HEK293T (cell line): Measurements from ENCODE around the gene ARAP1.

ENCODE experiments used
- CTCF ChIA-PET: fragments of 350-600 bp; formaldehyde crosslinking; extraction: SDS; loops from one replicate; lab custom pipeline; 2021; ENCODE audit warnings: antibody characterized with exemption, inconsistent platforms; lab: Yijun Ruan, JAX
- POLR2A ChIA-PET: fragments of 350-600 bp; formaldehyde crosslinking; extraction: SDS; loops from one replicate; lab custom pipeline; 2020; ENCODE audit warnings: antibody characterized with exemption, inconsistent platforms; lab: Yijun Ruan, JAX
- DNase-seq: peaks from one replicate; pipeline ENCODE4 v3.0.0; 2012; ENCODE audit warnings: mixed read lengths; ENCODE audit errors: extremely low spot score
- ARNT ChIP-seq: fragments of 450-650 bp; IDR thresholded peaks from 2 replicates; pipeline ENCODE4 v1.6.1; 2017; ENCODE audit warnings: mild to moderate bottlenecking
- BHLHE40 ChIP-seq: fragments of 450-650 bp; IDR thresholded peaks from 2 replicates; pipeline ENCODE4 v1.6.1; 2016; ENCODE audit warnings: mild to moderate bottlenecking, moderate library complexity, borderline replicate concordance
- CTBP1 ChIP-seq: fragments of 450-650 bp; IDR thresholded peaks from 2 replicates; pipeline ENCODE4 v1.6.1; 2016; ENCODE audit warnings: borderline replicate concordance
- ELF4 ChIP-seq: fragments of 450-650 bp; IDR thresholded peaks from 2 replicates; pipeline ENCODE4 v1.6.1; 2017; ENCODE audit warnings: antibody characterized with exemption
- FOXA1 ChIP-seq: fragments of 450-650 bp; IDR thresholded peaks from 2 replicates; pipeline ENCODE4 v1.6.1; 2016; ENCODE audit warnings: mild to moderate bottlenecking
- FOXK2 ChIP-seq: fragments of 450-650 bp; IDR thresholded peaks from 2 replicates; pipeline ENCODE4 v1.6.1; 2016; ENCODE audit warnings: mild to moderate bottlenecking
- FOXM1 ChIP-seq: fragments of 450-650 bp; IDR thresholded peaks from 2 replicates; pipeline ENCODE4 v1.6.1; 2017; ENCODE audit warnings: mild to moderate bottlenecking, borderline replicate concordance
- HDGF ChIP-seq: fragments of 450-650 bp; IDR thresholded peaks from 2 replicates; pipeline ENCODE4 v1.6.1; 2017; ENCODE audit warnings: antibody characterized with exemption, borderline replicate concordance
- L3MBTL2 ChIP-seq: fragments of 450-650 bp; conservative IDR thresholded peaks from 2 replicates; pipeline ENCODE4 v1.6.1; 2016; ENCODE audit warnings: mild to moderate bottlenecking
- LEF1 ChIP-seq: fragments of 450-650 bp; IDR thresholded peaks from 2 replicates; pipeline ENCODE4 v1.6.1; 2017; ENCODE audit warnings: mild to moderate bottlenecking, borderline replicate concordance
- NFRKB ChIP-seq: fragments of 450-650 bp; IDR thresholded peaks from 2 replicates; pipeline ENCODE4 v1.6.1; 2016; ENCODE audit warnings: mild to moderate bottlenecking, moderate library complexity
- SP1 ChIP-seq: fragments of 450-650 bp; IDR thresholded peaks from 2 replicates; pipeline ENCODE4 v1.6.1; 2017
- SUZ12 ChIP-seq: fragments of 450-650 bp; IDR thresholded peaks from 2 replicates; pipeline ENCODE4 v1.6.1; 2016; ENCODE audit warnings: mild to moderate bottlenecking
- TARDBP ChIP-seq: fragments of 450-650 bp; IDR thresholded peaks from 2 replicates; pipeline ENCODE4 v1.6.1; 2016
- ZNF384 ChIP-seq: fragments of 450-650 bp; IDR thresholded peaks from 2 replicates; pipeline ENCODE4 v1.6.1; 2016
- TF ChIP-seq, protein P1 (sequence below): fragments of 450-650 bp; IDR thresholded peaks from 2 replicates; pipeline ENCODE4 v1.6.1; 2016

The ARAP1 gene

GRCh38 chr11:72712841-72713240, 39.4 kb downstream of the ARAP1 start:
- no peak for DNase-seq
- TF ChIP-seq NFRKB (no peak), FOXM1 (no peak), BHLHE40 (no peak), LEF1 (no peak)
- ChIA-PET POLR2A (no interaction called here), CTCF (no interaction called here)

GRCh38 chr11:72712168-72712751, 39.9 kb downstream of the ARAP1 start:
- ChIA-PET POLR2A (no interaction called here), CTCF (no interaction called here)
- TF ChIP-seq LEF1: no peak
- TF ChIP-seq SUZ12: no peak
- TF ChIP-seq FOXK2: no peak
- TF ChIP-seq FOXA1: no peak
- no peak for DNase-seq

DNA sequence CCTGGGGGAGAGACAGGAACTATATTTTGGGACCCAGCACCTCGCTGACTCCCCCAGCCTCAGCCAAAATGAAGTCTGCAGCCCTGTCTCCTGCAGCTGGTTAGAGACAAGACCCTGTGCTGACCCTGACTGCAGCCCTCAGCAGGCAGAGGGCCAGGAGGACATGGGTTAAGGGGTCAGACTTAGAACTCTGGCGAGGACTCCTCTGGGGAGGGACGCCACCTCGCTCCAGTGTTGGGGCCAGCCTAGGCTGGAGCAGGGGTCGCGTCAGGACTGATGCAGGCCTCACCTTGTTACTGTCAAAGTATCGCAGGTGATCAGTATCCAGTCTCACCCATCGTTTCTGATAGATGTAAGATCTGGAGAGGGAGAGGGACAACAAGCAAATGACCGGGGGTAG, 41.1 kb downstream of the ARAP1 start:
- CTCF ChIA-PET: no interaction called here
- TF ChIP-seq SUZ12 (no peak), L3MBTL2 (no peak), NFRKB (no peak)
- DNase-seq: no peak
- POLR2A ChIA-PET: no interaction called here

DNA sequence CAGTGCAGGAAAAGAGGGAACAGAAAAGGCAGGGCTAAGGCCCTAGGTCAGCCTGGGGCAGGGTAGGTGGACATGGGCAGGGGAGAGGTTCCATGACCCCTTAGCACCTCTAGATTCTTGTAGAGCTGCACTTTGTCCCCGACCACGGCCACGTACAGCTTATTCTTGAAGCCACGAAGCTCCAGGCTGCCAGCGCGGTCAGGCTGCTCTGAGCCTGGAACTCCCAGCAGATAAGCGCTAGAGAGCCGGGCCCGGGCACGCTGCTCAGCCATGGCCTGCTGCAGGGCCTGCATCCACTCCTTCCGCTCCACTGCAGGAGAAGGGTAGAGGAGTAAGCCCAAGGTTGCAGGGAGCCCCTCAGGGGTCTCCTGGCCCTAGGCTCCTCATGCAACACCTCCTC, 41.9 kb downstream of the ARAP1 start:
- CTCF ChIA-PET: no interaction called here
- DNase-seq: no peak
- POLR2A ChIA-PET: interaction anchor here (0.7 kb wide), 1 partner anchor 84 kb away, joined by 3 read pairs; the partner anchor contains the start of gene STARD10
- TF ChIP-seq ZNF384 (no peak), FOXM1 (no peak), ELF4 (no peak)

DNA sequence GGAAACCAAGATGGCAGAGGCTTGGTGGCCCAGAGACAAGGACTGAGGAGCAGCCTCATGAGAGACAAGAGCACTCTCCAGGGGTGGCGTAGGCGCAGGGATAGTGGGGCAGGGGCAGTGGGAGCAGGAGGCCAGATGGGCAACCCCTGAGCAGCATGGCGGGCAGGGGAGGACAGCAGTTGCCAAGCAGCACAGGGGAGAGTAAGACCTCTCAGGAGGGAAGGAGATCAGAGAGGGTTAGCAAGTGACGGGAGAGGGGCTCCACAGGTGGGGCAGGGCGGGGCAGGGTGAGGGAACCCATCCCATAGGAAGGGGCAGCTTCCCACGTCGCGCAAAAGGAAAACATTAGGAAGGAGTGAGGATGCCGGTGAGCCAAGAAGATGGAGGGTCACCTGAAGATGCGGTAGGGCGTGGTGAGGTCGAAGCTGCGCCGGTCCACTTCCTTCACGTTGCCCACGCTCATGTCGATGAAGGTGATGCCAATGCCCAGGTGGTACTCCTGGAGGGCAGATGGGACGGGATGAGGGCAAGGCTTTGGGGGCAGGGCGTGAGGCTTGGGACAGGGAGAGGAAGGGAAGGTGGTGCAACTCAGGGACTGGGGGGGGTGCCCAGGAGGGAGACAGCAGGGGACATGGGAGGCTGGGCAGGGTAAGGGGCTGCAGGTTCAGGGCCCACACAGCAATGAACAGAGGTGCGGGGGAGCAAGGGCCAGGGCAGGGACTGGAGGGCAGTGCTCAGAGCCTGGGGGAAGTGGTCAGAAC, 42.5 kb downstream of the ARAP1 start:
- no peak for TF ChIP-seq FOXA1
- TF ChIP-seq HDGF: no peak
- ChIA-PET POLR2A (interaction anchor here (0.7 kb wide), 1 partner anchor 84 kb away, joined by 3 read pairs; the partner anchor contains the start of gene STARD10), CTCF (no interaction called here)
- DNase-seq: no peak

- DNase-seq: no peak
- ChIA-PET CTCF (no interaction called here), POLR2A (no interaction called here)
- TF ChIP-seq FOXM1: no peak
These were observed 45.2 kb downstream of the ARAP1 start for GRCh38 chr11:72707032-72707431.

GRCh38 chr11:72706579-72706978, 45.6 kb downstream of the ARAP1 start:
- POLR2A ChIA-PET: no interaction called here
- CTCF ChIA-PET: no interaction called here
- no peak for DNase-seq
- no peak for TF ChIP-seq LEF1

DNA sequence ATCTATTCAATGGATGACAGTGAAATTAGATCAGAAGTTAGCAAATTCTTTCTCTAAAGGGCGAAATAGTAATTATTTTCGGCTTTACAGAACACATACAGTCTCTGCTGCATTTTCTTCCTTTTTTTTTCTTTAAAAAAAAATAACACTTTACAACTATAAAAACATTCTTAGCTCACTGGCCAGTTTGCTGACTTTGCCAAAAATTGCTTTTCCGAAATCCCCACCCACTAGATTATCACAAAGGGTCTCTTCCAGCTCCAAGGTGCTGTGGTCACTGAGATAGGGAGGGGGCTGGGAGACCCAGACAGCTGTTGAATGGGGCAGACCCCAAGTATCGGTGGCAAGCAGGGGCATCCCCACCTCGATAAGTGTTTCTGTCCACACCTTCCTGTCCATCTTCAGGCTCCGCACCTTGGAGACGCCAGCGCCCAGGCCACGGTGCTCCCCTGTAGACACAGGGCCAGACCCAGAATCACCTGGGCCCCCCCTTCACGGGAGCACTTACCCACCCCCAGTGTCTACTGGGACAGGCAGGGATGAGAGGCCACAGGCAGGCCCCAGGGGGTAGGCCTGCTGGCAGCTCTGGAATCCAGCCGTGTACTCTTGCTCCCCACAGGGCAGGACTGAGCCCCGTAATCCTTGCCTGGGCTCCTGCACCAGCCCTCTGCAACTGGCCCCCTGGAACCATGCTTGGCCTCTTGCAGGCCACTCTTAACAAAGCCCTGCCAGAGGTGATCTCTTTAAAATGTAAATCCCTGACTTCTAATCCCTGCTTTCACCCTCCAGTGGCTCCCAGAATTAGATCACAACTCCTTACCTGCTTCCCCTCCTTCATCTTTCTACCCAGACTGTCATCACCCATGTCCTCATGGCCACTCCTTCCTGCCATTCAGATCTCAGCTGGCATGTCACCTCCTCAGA, 46.5 kb downstream of the ARAP1 start:
- TF ChIP-seq FOXK2 (no peak), FOXM1 (no peak), SUZ12 (no peak), LEF1 (no peak), ELF4 (no peak), BHLHE40 (no peak), ZNF384 (no peak), FOXA1 (no peak), HDGF (no peak), CTBP1 (no peak), SP1 (no peak), ARNT (no peak), L3MBTL2 (no peak), NFRKB (no peak), TARDBP (no peak)
- TF ChIP-seq, protein P1, sequence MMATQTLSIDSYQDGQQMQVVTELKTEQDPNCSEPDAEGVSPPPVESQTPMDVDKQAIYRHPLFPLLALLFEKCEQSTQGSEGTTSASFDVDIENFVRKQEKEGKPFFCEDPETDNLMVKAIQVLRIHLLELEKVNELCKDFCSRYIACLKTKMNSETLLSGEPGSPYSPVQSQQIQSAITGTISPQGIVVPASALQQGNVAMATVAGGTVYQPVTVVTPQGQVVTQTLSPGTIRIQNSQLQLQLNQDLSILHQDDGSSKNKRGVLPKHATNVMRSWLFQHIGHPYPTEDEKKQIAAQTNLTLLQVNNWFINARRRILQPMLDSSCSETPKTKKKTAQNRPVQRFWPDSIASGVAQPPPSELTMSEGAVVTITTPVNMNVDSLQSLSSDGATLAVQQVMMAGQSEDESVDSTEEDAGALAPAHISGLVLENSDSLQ: no peak
- CTCF ChIA-PET: interaction anchor here (0.7 kb wide), 1 partner anchor 536 kb away, joined by 3 read pairs; no protein-coding TSS in a partner anchor
- POLR2A ChIA-PET: no interaction called here
- DNase-seq: no peak
